GM12892 (cell line): ENCODE results near the gene KLHL15.

Experiments
- DNase-seq: peaks from one replicate; pipeline ENCODE4 v3.0.0; 2011; ENCODE audit not compliant: insufficient read length
- FAIRE-seq: peaks from 2 replicates; lab custom pipeline; 2011; peaks lifted over from hg19 to GRCh38; lab: Jason Lieb, UNC
- POLR2A ChIP-seq: IDR thresholded peaks from 2 replicates; pipeline ENCODE4 v1.6.1; 2011; ENCODE audit warnings: low read depth, low read length, control low read depth
- POLR2AphosphoS5 ChIP-seq: IDR thresholded peaks from 2 replicates; pipeline ENCODE4 v1.6.1; 2011; ENCODE audit warnings: low read depth, low read length, control low read depth
- TAF1 ChIP-seq: IDR thresholded peaks from 2 replicates; pipeline ENCODE4 v1.6.1; 2011; ENCODE audit warnings: low read depth, mild to moderate bottlenecking, control low read depth, low read length, borderline replicate concordance

KLHL15 gene

GRCh38 chrX:24005867-24006266 lies 21.1 kb downstream of the KLHL15 start:
- FAIRE-seq = no peak
- DNase-seq = no peak
- TF ChIP-seq POLR2AphosphoS5 (no peak), TAF1 (no peak), POLR2A (no peak)

GRCh38 chrX:24005028-24005427 lies 22.0 kb downstream of the KLHL15 start:
- TF ChIP-seq POLR2A (no peak), POLR2AphosphoS5 (no peak), TAF1 (no peak)
- no peak for FAIRE-seq
- no peak for DNase-seq

- no peak for TF ChIP-seq POLR2A
- TF ChIP-seq POLR2AphosphoS5 = no peak
- TF ChIP-seq TAF1 = no peak
- no peak for DNase-seq
- no peak for FAIRE-seq
Measured at GRCh38 chrX:24002792-24003191, 24.2 kb downstream of the KLHL15 start.

- no peak for TF ChIP-seq POLR2AphosphoS5
- TF ChIP-seq TAF1 = no peak
- no peak for TF ChIP-seq POLR2A
- no peak for FAIRE-seq
- DNase-seq = no peak
Measured at GRCh38 chrX:24002167-24002566, 24.8 kb downstream of the KLHL15 start.

- FAIRE-seq (no peak), DNase-seq (no peak)
- no peak for TF ChIP-seq TAF1
Measured at GRCh38 chrX:23999671-24000070, 27.3 kb downstream of the KLHL15 start.

- DNase-seq (no peak), FAIRE-seq (no peak)
- TF ChIP-seq TAF1 (no peak), POLR2AphosphoS5 (no peak), POLR2A (no peak)
Measured at GRCh38 chrX:23993012-23993633, 33.9 kb downstream of the KLHL15 start.

- DNase-seq (no peak), FAIRE-seq (no peak)
- no peak for TF ChIP-seq POLR2AphosphoS5
- TF ChIP-seq TAF1 = no peak
- TF ChIP-seq POLR2A = no peak
Measured at GRCh38 chrX:23992431-23992830, 34.6 kb downstream of the KLHL15 start.

- FAIRE-seq = no peak
- no peak for DNase-seq
- no peak for TF ChIP-seq POLR2AphosphoS5
- TF ChIP-seq TAF1 = no peak
- no peak for TF ChIP-seq POLR2A
Measured at GRCh38 chrX:23990455-23990854, 36.5 kb downstream of the KLHL15 start.

- FAIRE-seq (no peak), DNase-seq (no peak)
- TF ChIP-seq POLR2A (no peak), POLR2AphosphoS5 (no peak), TAF1 (no peak)
Measured at GRCh38 chrX:23989689-23990088, 37.3 kb downstream of the KLHL15 start.

- FAIRE-seq (no peak), DNase-seq (no peak)
- TF ChIP-seq POLR2A = no peak
- no peak for TF ChIP-seq TAF1
- TF ChIP-seq POLR2AphosphoS5 = no peak
Measured at GRCh38 chrX:23982891-23983290, 44.1 kb downstream of the KLHL15 start.

GRCh38 chrX:23981711-23982110 lies 45.3 kb downstream of the KLHL15 start:
- no peak for FAIRE-seq
- TF ChIP-seq TAF1 = no peak
- TF ChIP-seq POLR2AphosphoS5 = no peak
- no peak for TF ChIP-seq POLR2A
- DNase-seq = no peak

GRCh38 chrX:23981222-23981621 lies 45.8 kb downstream of the KLHL15 start:
- DNase-seq = no peak
- TF ChIP-seq TAF1 = no peak
- no peak for TF ChIP-seq POLR2A
- no peak for TF ChIP-seq POLR2AphosphoS5
- no peak for FAIRE-seq
